GM12801 (cell line): ENCODE data around the gene FGR.

Experiments used
- CTCF ChIP-seq: IDR thresholded peaks from one replicate; pipeline ENCODE4 v1.5.1; 2011; ENCODE audit warnings: control low read depth; ENCODE audit not compliant: insufficient read length; ENCODE audit errors: extremely low read depth

Gene FGR

GRCh38 chr1:27572019-27572678, 62.8 kb downstream of the FGR start:
- TF ChIP-seq CTCF: no peak

GRCh38 chr1:27571439-27572018, 63.5 kb downstream of the FGR start:
- no peak for TF ChIP-seq CTCF

- no peak for TF ChIP-seq CTCF
Measured at GRCh38 chr1:27570784-27571183, 64.2 kb downstream of the FGR start.

GRCh38 chr1:27570356-27570755, 64.6 kb downstream of the FGR start:
- no peak for TF ChIP-seq CTCF

- no peak for TF ChIP-seq CTCF
Measured at GRCh38 chr1:27569506-27570291, 65.3 kb downstream of the FGR start.

GRCh38 chr1:27569088-27569460, 65.9 kb downstream of the FGR start:
- no peak for TF ChIP-seq CTCF

- no peak for TF ChIP-seq CTCF
Measured at GRCh38 chr1:27568300-27569087, 66.5 kb downstream of the FGR start.
